HG02571 (cell line): Measurements from ENCODE around the gene CFAP97.

ENCODE experiments used
- ATAC-seq: cut with Tn5 transposase; IDR thresholded peaks from one replicate; pipeline ENCODE4 v1.9.1; 2021; ENCODE audit warnings: mild to moderate bottlenecking, moderate library complexity; ENCODE audit not compliant: unreplicated experiment

CFAP97 gene

GRCh38 chr4:185110375-185110823 is 93.4 kb downstream of the CFAP97 start:
- no peak for ATAC-seq

- ATAC-seq, result no peak
These were observed 94.1 kb downstream of the CFAP97 start for GRCh38 chr4:185109736-185110135.
